ENCODE data around the gene PKNOX2. TPM values are rescaled to one million over a fixed set of nuclear protein-coding genes. Genes with fewer than 3 reads are reported as not detected.

Gene PKNOX2
- total and polyA plus RNA-seq, 4 donors = 0.14 to 0.29 (median 0.24) TPM

DNA sequence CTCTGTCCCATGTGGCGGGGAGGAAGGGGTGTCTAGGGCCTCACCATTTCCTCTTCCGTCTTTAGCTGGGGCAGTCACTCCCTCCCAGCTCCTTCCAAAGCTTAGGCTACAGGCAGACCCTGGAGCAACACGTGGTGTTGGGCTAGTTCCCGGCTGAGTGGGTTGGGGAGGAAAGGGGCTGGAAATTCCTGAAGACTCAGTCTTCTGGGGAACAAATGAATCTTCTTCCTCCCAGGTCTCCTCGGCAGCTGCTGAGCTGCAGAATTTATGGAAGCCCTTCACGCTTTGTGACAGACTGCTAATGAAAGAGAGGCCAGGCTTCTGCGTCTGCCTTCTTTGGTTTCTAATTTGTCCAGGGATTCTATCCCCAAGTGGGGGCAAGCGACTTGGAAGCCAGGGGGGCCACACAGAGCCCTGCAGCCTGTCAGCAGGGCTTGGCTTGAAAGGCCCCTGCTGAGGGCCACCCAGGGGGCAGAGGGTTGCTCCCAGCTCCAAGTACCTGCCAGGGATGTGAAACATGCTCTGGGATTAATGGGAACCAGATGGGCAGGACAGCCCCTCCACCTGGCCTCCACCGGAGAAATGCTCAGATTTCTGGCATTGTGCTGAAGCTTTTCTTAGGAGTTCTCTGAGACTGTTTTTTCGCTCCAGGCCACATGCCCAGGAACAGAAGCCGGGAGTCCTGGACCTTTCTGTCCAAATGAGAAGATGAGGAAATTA, 123.1 kb downstream of the PKNOX2 start:
- peak overlapping the region; percentile 16 to 24 for H3K27ac ChIP-seq (ENCODE audit: low read depth in 1 of 2, low read length in 2 of 2)
- H3K4me3 ChIP-seq (ENCODE audit: low read depth in 1 of 3, low read length in 3 of 3) = no peak overlapping the region
- no peaks in the 10 kb centered on the region for H3K36me3 ChIP-seq (ENCODE audit: control insufficient read depth in 4 of 4, insufficient read depth in 3 of 4, low read depth in 1 of 4, low read length in 3 of 4)
- 80% methylated on average over 11 of the region's 11 CpGs for WGBS
- no peak overlapping the region for H3K9ac ChIP-seq (ENCODE audit: low read depth in 1 of 2, low read length in 2 of 2)
- no peak for DNase-seq (ENCODE audit: low spot score)
- no peaks in the 10 kb centered on the region for H3K27me3 ChIP-seq (ENCODE audit: control insufficient read depth in 4 of 4, insufficient read depth in 4 of 4, low read length in 3 of 4)
- no peaks in the 10 kb centered on the region for H3K9me3 ChIP-seq (ENCODE audit: control insufficient read depth in 4 of 4, low read length in 3 of 4)
- TF ChIP-seq HNF4A (conservative IDR thresholded peaks at IDR 0.05) = no peak
- TF ChIP-seq, protein P1, sequence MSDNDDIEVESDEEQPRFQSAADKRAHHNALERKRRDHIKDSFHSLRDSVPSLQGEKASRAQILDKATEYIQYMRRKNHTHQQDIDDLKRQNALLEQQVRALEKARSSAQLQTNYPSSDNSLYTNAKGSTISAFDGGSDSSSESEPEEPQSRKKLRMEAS (IDR thresholded peaks at IDR 0.05) = no peak
- TF ChIP-seq TAF1 (conservative IDR thresholded peaks at IDR 0.05) = no peak
- TF ChIP-seq RAD21 (IDR thresholded peaks at IDR 0.05) = no peak
- no peak for TF ChIP-seq GABPA (IDR thresholded peaks at IDR 0.05 in 1 of 2, conservative IDR thresholded peaks at IDR 0.05 in 1 of 2)
- TF ChIP-seq ZBTB33 (IDR thresholded peaks at IDR 0.05) = no peak
- TF ChIP-seq YY1 (IDR thresholded peaks at IDR 0.05) = no peak
- no peak for TF ChIP-seq EGR1 (IDR thresholded peaks at IDR 0.05; ENCODE audit: low read depth in 2 of 2)
- TF ChIP-seq HNF4G (IDR thresholded peaks at IDR 0.05) = no peak
- TF ChIP-seq JUND (IDR thresholded peaks at IDR 0.05) = no peak
- no peak for TF ChIP-seq REST (IDR thresholded peaks at IDR 0.05)
- no peak for TF ChIP-seq NR2F2 (IDR thresholded peaks at IDR 0.05)
- no peak for TF ChIP-seq FOXA2 (IDR thresholded peaks at IDR 0.05)
- peaks cover 10 to 39% (median 37%) of the 10 kb centered on the region in 4 donors for H3K4me1 ChIP-seq (ENCODE audit: control insufficient read depth in 4 of 4, insufficient read depth in 4 of 4, low read length in 3 of 4)

- WGBS = 36% methylated on average over 9 of the region's 9 CpGs
- Histone ChIP-seq H3K4me3 (ENCODE audit: low read depth in 1 of 3, low read length in 3 of 3) (no peak overlapping the region), H3K27ac (ENCODE audit: low read depth in 1 of 2, low read length in 2 of 2) (no peak overlapping the region), H3K27me3 (ENCODE audit: control insufficient read depth in 4 of 4, insufficient read depth in 4 of 4, low read length in 3 of 4) (no peaks in the 10 kb centered on the region), H3K36me3 (ENCODE audit: control insufficient read depth in 4 of 4, insufficient read depth in 3 of 4, low read depth in 1 of 4, low read length in 3 of 4) (no peaks in the 10 kb centered on the region), H3K4me1 (ENCODE audit: control insufficient read depth in 4 of 4, insufficient read depth in 4 of 4, low read length in 3 of 4) (peaks cover 9 to 39% (median 37%) of the 10 kb centered on the region in 4 donors), H3K9ac (ENCODE audit: low read depth in 1 of 2, low read length in 2 of 2) (no peak overlapping the region), H3K9me3 (ENCODE audit: control insufficient read depth in 4 of 4, low read length in 3 of 4) (no peaks in the 10 kb centered on the region)
- DNase-seq (ENCODE audit: low spot score) = no peak
- no peak for TF ChIP-seq EGR1 (IDR thresholded peaks at IDR 0.05; ENCODE audit: low read depth in 2 of 2)
- peak; percentile 15 to 23 for TF ChIP-seq HNF4A (conservative IDR thresholded peaks at IDR 0.05)
- TF ChIP-seq FOXA1 (IDR thresholded peaks at IDR 0.05) = no peak
- TF ChIP-seq FOXA2 (IDR thresholded peaks at IDR 0.05) = no peak
Observed at GRCh38 chr11:125289419-125290098, 125.0 kb downstream of the PKNOX2 start.
